Posterior cingulate gyrus (tissue), 11 donors: ENCODE results near the gene PLCH2.

Experiments used
- DNase-seq, 10 donors: peaks; one replicate each; pipeline versions ENCODE4 v3.0.0 to v3.0.0-alpha.2; 2020 to 2021; ENCODE audit warnings: mixed read lengths in 3 of 10
- intact Hi-C: fragments of 100-400 bp; cut with DNase I; formaldehyde crosslinking; loops from one replicate; pipeline ENCODE4 v1.15.1; 2023

The PLCH2 gene

GRCh38 chr1:2474933-2475371, 1.1 kb upstream of the PLCH2 start:
- DNase-seq: peak in 1 of 10 donors; percentile 35
- intact Hi-C loops: no loop called here

GRCh38 chr1:2475571-2475970, 518 bp upstream of the PLCH2 start:
- intact Hi-C loops: no loop called here
- no peak for DNase-seq

- no peak for DNase-seq
- intact Hi-C loops: no loop called here
These were observed 1.2 kb downstream of the PLCH2 start for GRCh38 chr1:2477309-2477708.

GRCh38 chr1:2477791-2478499, 1.9 kb downstream of the PLCH2 start:
- intact Hi-C loops: no loop called here
- DNase-seq: no peak

GRCh38 chr1:2479186-2479585, 3.1 kb downstream of the PLCH2 start:
- intact Hi-C loops: no loop called here
- no peak for DNase-seq

GRCh38 chr1:2479618-2480017, 3.5 kb downstream of the PLCH2 start:
- DNase-seq: no peak
- intact Hi-C loops: no loop called here

GRCh38 chr1:2480236-2480985, 4.3 kb downstream of the PLCH2 start:
- DNase-seq: peak in 1 of 10 donors; percentile 32
- intact Hi-C loops: no loop called here

GRCh38 chr1:2480986-2481364, 4.9 kb downstream of the PLCH2 start:
- intact Hi-C loops: no loop called here
- DNase-seq: peak in 7 of 10 donors; percentile 29 to 94 (median 57)

GRCh38 chr1:2481885-2482284, 5.8 kb downstream of the PLCH2 start:
- intact Hi-C loops: no loop called here
- no peak for DNase-seq

- intact Hi-C loops: no loop called here
- no peak for DNase-seq
These were observed 6.5 kb downstream of the PLCH2 start for GRCh38 chr1:2482588-2482987.

- DNase-seq: no peak
- intact Hi-C loops: no loop called here
These were observed 6.9 kb downstream of the PLCH2 start for GRCh38 chr1:2483026-2483425.

GRCh38 chr1:2483970-2484369, 7.9 kb downstream of the PLCH2 start:
- no peak for DNase-seq
- intact Hi-C loops: no loop called here

- DNase-seq: no peak
- intact Hi-C loops: no loop called here
These were observed 10.0 kb downstream of the PLCH2 start for GRCh38 chr1:2486041-2486440.

GRCh38 chr1:2486558-2486957, 10.5 kb downstream of the PLCH2 start:
- intact Hi-C loops: no loop called here
- DNase-seq: no peak

GRCh38 chr1:2488688-2489087, 12.6 kb downstream of the PLCH2 start:
- intact Hi-C loops: no loop called here
- DNase-seq: no peak

GRCh38 chr1:2489615-2490014, 13.5 kb downstream of the PLCH2 start:
- intact Hi-C loops: no loop called here
- peak in 7 of 10 donors; percentile 24 to 92 (median 55) for DNase-seq

GRCh38 chr1:2492091-2492490, 16.0 kb downstream of the PLCH2 start:
- intact Hi-C loops: no loop called here
- DNase-seq: no peak

GRCh38 chr1:2493218-2493617, 17.1 kb downstream of the PLCH2 start:
- intact Hi-C loops: no loop called here
- DNase-seq: peak in 2 of 10 donors; percentile 31 to 49

- intact Hi-C loops: no loop called here
- DNase-seq: peak; percentile 80 to 98 (median 87)
These were observed 17.7 kb downstream of the PLCH2 start for GRCh38 chr1:2493691-2494322.

- DNase-seq: no peak
These were observed 18.2 kb downstream of the PLCH2 start for GRCh38 chr1:2494323-2494693.

GRCh38 chr1:2495026-2495425, 18.9 kb downstream of the PLCH2 start:
- intact Hi-C loops: no loop called here
- no peak for DNase-seq

More at GRCh38 chr1:2494323-2494693, 18.2 kb downstream of the PLCH2 start:
- intact Hi-C loops: no loop called here

- intact Hi-C loops: no loop called here
- DNase-seq: no peak
These were observed 19.5 kb downstream of the PLCH2 start for GRCh38 chr1:2495546-2495945.
